ENCODE results near the gene HIVEP2. TPM values are rescaled to one million over a fixed set of nuclear protein-coding genes. Genes with fewer than 3 reads are reported as not detected.

Gene HIVEP2
- total and polyA plus RNA-seq, 7 donors: 6.2 to 39.7 (median 22.6) TPM

- no peaks in the 10 kb centered on the region for H3K27me3 ChIP-seq (ENCODE audit: insufficient read depth in 3 of 3, low read length in 2 of 3)
- no peak for TF ChIP-seq CTCF (IDR thresholded peaks at IDR 0.05)
- DNase-seq: no peak
- no peaks in the 10 kb centered on the region for H3K9me3 ChIP-seq
- no peaks in the 10 kb centered on the region for H3K4me1 ChIP-seq
- ATAC-seq: no peak
- no peaks in the 10 kb centered on the region for H3K36me3 ChIP-seq (ENCODE audit: insufficient read depth in 1 of 2, low read depth in 1 of 2)
- 91 to 93% (median 92%) methylated on average over 5 of the region's 5 CpGs for WGBS, 3 donors
- intact Hi-C loops (cut with DNase I): loop anchor here (5.0 to 10.0 kb wide), 3 partner anchors 71 to 721 kb away; partner anchors contain the start of gene PHACTR2 (in 1 of the 2)
- no peak overlapping the region for H3K4me3 ChIP-seq
- H3K27ac ChIP-seq: no peak overlapping the region
These were observed 8.6 kb upstream of the HIVEP2 start for GRCh38 chr6:142953373-142954273.

- intact Hi-C loops (cut with DNase I): loop anchor here (5.0 to 10.0 kb wide), 3 partner anchors 72 to 722 kb away; partner anchors contain the start of gene PHACTR2 (in 1 of the 2)
- no peaks in the 10 kb centered on the region for H3K9me3 ChIP-seq
- H3K4me3 ChIP-seq: no peak overlapping the region
- WGBS, 3 donors: 90 to 96% (median 91%) methylated on average over 3 of the region's 3 CpGs
- no peak for TF ChIP-seq CTCF (IDR thresholded peaks at IDR 0.05)
- no peaks in the 10 kb centered on the region for H3K36me3 ChIP-seq (ENCODE audit: insufficient read depth in 1 of 2, low read depth in 1 of 2)
- DNase-seq: no peak
- H3K4me1 ChIP-seq: no peaks in the 10 kb centered on the region
- no peak overlapping the region for H3K27ac ChIP-seq
- H3K27me3 ChIP-seq (ENCODE audit: insufficient read depth in 3 of 3, low read length in 2 of 3): no peaks in the 10 kb centered on the region
- no peak for ATAC-seq
These were observed 7.6 kb upstream of the HIVEP2 start for GRCh38 chr6:142952614-142953013.

DNA sequence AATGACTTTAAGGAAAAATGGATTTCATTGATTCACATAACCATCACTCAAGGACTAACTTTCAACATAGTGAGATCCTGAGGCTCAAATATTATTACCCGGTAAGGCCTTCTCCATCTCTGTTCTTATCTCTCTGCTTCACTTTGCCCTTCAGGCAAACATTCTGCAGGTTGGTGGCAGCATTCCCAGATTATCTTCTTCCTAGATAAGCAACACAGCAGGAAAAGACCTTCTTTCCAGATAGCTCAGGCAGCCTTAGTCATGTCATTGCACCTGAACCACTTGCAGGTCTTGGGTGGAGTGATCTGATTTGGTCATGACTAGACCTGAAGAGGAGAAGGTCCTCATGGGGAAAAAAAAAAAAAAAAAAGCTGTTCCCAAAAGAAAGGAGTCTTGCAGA lies 5.3 kb upstream of the HIVEP2 start:
- H3K27me3 ChIP-seq (ENCODE audit: insufficient read depth in 3 of 3, low read length in 2 of 3): no peaks in the 10 kb centered on the region
- H3K27ac ChIP-seq: no peak overlapping the region
- intact Hi-C loops (cut with DNase I): loop anchor here (5.0 to 10.0 kb wide), 3 partner anchors 75 to 725 kb away; partner anchors contain the start of gene PHACTR2 (in 1 of the 2)
- ATAC-seq: no peak
- 93 to 97% (median 96%) methylated on average over 1 of the region's 1 CpG for WGBS, 3 donors
- H3K36me3 ChIP-seq (ENCODE audit: insufficient read depth in 1 of 2, low read depth in 1 of 2): no peaks in the 10 kb centered on the region
- H3K4me1 ChIP-seq: no peaks in the 10 kb centered on the region
- no peaks in the 10 kb centered on the region for H3K9me3 ChIP-seq
- H3K4me3 ChIP-seq: no peak overlapping the region
- no peak for DNase-seq
- no peak for TF ChIP-seq CTCF (IDR thresholded peaks at IDR 0.05)

DNA sequence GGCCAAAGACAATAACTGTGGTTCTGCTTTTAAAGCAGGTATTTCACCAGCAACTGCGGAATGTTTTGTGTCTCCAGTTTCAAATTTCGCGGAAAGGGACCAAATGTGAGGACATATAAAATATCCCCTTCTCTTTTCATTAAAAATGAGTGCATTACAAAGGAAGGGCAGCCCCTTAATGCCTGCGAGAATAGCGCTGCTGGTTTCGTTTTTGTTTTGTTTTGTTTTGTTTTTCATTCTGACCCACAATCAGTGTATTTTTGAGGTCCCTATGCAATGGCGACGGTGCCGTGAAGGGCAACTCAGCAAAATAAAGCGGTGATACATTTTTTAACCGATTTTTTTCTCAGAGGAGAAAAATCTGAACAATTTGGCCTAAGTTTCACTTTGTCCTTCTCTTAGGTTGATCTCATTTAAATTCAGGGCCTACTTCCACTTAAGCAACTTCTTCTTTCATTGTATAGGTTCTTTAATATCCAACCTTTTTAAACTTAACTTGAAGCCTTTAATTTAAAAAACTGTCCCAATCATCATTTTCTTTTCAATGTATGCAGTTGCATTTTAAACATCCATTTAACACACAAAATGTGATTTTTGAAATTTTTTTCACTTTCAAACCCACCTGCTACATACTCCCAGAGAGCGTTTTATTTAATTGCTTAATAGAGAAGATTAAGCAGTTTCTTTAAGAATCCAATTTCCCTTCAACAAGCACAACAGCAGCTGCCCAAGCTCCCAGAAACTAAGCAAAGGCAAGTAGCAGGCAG lies 2.9 kb upstream of the HIVEP2 start:
- Histone ChIP-seq H3K4me3 (peak overlapping the region; percentile 94), H3K4me1 (peaks cover 10% of the 10 kb centered on the region), H3K27me3 (ENCODE audit: insufficient read depth in 3 of 3, low read length in 2 of 3) (no peaks in the 10 kb centered on the region), H3K36me3 (ENCODE audit: insufficient read depth in 1 of 2, low read depth in 1 of 2) (no peaks in the 10 kb centered on the region), H3K9me3 (no peaks in the 10 kb centered on the region), H3K27ac (peak overlapping the region; percentile 99)
- intact Hi-C loops (cut with DNase I): loop anchor here (2.0 to 5.0 kb wide), 5 partner anchors 101 to 246 kb away; partner anchors contain the start of gene AIG1 (in 1 of the 2)
- ATAC-seq (no peak), DNase-seq (no peak)
- TF ChIP-seq CTCF (IDR thresholded peaks at IDR 0.05): no peak
- WGBS, 3 donors: 4 to 7% (median 4%) methylated on average over 12 of the region's 12 CpGs
